Panc1 (cell line): ENCODE data around the gene SLC5A2.

Source experiments
- POLR2AphosphoS5 ChIP-seq: IDR thresholded peaks from 2 replicates; pipeline ENCODE4 v1.6.1; 2012; ENCODE audit warnings: mild to moderate bottlenecking, low read depth, low read length, moderate library complexity
- REST ChIP-seq, 2 experiments: IDR thresholded peaks; 2 replicates each; pipeline ENCODE4 v1.6.1; 2011 to 2012; ENCODE audit warnings: low read depth in 2 of 2, control low read depth in 1 of 2, low read length in 1 of 2, mild to moderate bottlenecking in 1 of 2, moderate library complexity in 1 of 2; ENCODE audit not compliant: insufficient read depth in 1 of 2

GRCh38 chr16:31493506-31494125 is 10.7 kb downstream of the SLC5A2 start:
- no peak for TF ChIP-seq REST (IDR thresholded peaks at IDR 0.05; ENCODE audit: insufficient read depth in 1 of 2, low read depth in 2 of 2, low read length in 1 of 2)
- no peak for TF ChIP-seq POLR2AphosphoS5
